22Rv1 (cell line): ENCODE measurements around the gene GFRA1.

Experiments
- H3K27ac ChIP-seq: fragments of 450-650 bp; 2 replicates; pipeline ENCODE4 v1.5.1; 2017
- CTCF ChIP-seq: fragments of 450-650 bp; IDR thresholded peaks from 2 replicates; pipeline ENCODE4 v1.5.1; 2017; ENCODE audit warnings: mild to moderate bottlenecking
- ZFX ChIP-seq: fragments of 450-650 bp; IDR thresholded peaks from 2 replicates; pipeline ENCODE4 v1.6.1; 2017; ENCODE audit warnings: antibody characterized with exemption, borderline replicate concordance

GFRA1 gene

DNA sequence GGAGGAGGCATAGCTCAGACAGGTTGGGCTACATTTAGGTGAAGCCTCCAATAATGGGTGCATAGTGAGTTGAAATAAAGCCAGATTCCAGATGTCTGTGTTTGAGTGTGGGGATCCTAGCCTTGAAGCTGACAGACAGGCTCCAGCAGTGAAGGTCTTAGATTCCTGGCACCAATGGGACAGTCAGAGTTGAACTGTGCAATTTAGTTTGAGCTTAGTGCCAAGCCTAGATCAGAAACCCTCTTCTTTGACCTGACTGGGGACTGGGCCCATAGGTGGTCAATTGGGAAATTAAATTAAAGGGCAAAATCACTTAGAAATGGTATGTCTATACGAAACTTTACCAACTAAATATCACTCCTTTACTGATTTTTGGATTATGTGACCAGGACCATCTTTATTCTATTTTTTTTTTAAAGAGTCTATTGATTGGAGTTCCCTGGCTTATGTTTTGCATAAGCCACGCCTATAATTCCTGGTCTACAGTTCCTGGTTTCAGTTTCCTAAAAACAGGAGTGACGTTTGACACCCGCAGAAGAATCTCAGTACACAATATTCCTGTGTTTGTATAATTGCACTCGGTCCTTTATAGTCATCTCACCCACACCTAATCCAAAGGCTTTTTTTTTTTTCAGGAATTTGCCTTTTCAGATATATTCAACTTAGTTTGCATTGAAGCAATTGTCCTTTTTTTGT, 201.4 kb downstream of the GFRA1 start:
- no peak overlapping the region for H3K27ac ChIP-seq
- TF ChIP-seq CTCF = no peak
- TF ChIP-seq ZFX = no peak

DNA sequence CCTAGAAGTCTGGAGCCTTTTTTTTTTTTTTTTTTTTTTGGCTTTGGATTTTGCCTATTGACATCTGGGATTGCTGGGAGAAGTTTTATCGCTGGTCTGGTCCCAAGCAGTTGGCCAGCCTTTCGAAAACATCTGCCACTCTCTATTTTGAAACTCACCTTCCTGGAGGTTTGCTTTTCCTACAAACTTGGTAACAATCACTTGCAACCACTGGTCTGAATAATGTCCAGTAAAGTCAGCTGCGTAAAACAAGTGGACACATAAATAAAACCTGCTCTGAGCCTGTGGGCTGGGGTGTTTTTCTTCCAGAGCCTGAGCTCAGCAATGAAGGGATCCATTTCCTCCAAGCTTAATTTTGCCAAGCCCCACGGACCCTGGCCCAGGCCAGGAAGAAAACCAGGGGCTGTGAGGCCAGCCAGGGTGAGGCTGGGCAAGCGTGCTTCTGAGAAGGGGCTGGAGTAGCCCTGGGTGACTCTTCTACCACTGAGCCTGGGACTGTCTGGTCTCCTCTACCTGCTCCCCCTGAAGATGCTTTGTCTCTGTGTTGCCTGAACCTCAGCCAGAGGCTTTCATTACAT, 202.2 kb downstream of the GFRA1 start:
- H3K27ac ChIP-seq = no peak overlapping the region
- TF ChIP-seq CTCF (no peak), ZFX (no peak)

DNA sequence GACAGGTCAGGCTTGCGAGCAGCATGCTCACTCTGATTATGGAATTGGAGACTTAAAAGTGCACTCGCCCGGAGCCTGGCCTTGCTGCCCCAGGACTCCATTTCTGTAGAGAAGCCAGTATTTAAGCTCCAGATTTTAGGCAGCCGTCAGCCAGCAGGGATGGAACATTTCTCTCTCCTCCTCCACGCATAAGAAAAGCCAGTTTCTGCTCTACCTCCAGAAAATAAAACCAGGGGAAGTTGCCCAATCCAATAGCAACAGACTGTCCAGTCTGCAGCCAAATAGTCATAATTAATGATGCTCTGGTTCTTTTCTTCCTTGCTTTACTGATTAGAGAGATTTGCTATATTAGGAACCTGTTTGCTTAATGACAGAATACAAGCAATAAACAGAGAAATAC, 203.2 kb downstream of the GFRA1 start:
- no peak for TF ChIP-seq CTCF
- no peak for TF ChIP-seq ZFX
- H3K27ac ChIP-seq = no peak overlapping the region

DNA sequence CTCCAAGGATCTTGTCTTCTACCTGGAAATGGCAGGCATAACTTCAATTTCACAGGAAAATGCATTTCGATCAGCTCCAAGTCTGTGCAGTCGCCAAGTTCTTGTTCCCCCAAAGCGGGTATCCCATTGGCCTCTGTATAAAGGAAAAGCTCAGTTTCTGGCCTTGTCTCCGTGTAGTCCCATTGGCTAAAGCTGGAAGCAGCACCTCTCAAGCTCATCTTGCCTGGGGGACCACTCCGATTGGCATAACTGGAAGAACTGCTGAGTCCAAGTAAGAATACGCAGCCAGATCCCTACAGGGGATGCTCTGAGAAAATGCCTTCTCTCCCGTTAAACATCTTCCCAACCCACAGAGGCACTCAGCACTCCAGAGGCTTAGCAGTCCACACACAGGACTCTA, 205.2 kb downstream of the GFRA1 start:
- no peak overlapping the region for H3K27ac ChIP-seq
- TF ChIP-seq CTCF (no peak), ZFX (no peak)

GRCh38 chr10:116063107-116063506, 209.9 kb downstream of the GFRA1 start:
- no peak overlapping the region for H3K27ac ChIP-seq
- TF ChIP-seq CTCF = no peak
- TF ChIP-seq ZFX = no peak

DNA sequence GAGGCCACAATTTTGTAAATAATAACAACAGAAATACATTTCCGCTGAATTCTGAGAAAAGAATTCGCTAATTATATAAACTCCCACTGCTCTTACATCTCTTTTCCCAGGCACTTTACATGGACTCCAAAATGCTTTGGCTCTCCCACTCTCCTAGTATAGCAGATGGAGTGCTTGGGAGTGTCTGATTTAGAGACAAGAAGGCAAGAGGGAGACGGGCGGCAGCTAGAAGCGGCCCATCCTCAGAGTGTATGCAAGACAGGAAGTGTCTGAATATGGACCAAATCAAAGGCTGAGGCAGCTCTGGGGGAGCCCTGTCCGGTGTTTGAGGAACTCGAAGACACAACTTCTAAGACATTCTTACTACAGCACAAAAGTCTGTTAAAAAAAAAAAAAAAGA, 212.1 kb downstream of the GFRA1 start:
- no peak for TF ChIP-seq CTCF
- no peak for TF ChIP-seq ZFX
- no peak overlapping the region for H3K27ac ChIP-seq

DNA sequence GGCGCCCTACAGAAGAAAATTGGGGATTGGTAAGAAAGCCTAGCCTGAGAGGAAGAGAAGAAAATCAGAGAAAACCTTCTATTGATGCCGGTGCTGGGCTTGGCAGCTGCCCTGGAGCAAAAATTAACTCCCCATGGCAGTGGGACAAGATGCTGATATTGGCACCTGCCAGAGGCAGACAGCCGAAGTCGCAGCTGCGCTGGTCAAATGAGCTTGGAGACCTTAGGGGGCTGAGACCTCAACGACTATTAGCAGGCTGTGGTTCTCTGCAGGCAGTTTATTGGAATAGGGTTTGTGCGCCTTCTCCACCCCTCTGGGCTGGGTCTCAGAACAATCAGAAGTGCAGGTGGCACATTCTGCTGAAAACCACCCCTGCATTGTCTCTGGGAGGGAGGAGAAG, 213.7 kb downstream of the GFRA1 start:
- no peak overlapping the region for H3K27ac ChIP-seq
- no peak for TF ChIP-seq CTCF
- TF ChIP-seq ZFX = no peak
